Measurements from ENCODE around the gene MOB1B. TPM values are rescaled to one million over a fixed set of nuclear protein-coding genes. Genes with fewer than 3 reads are reported as not detected.

MOB1B gene
- 21.7 TPM for polyA plus RNA-seq (2013, experiment 1 of 4)
- polyA plus RNA-seq (2013, experiment 2 of 4), result 24.9 TPM
- 20.9 TPM for polyA plus RNA-seq (2013, experiment 3 of 4)
- polyA plus RNA-seq (2013, experiment 4 of 4), result 21.5 TPM

- Histone ChIP-seq H3K4me3 (ENCODE audit: insufficient read depth, low read depth, low read length) (peak within 1 kb of the TSS; percentile 96), H3K27me3 (ENCODE audit: control insufficient read depth, insufficient read depth, low read length, poor library complexity, severe bottlenecking) (no peaks in the 10 kb centered on the region), H3K4me1 (ENCODE audit: control insufficient read depth, insufficient read depth, low read length) (no peaks in the 10 kb centered on the region), H3K36me3 (ENCODE audit: control insufficient read depth, insufficient read depth, low read length) (peaks cover 5% of the 10 kb centered on the region), H3K27ac (ENCODE audit: insufficient read depth, low read depth, low read length, poor library complexity, severe bottlenecking) (peak within 1 kb of the TSS; percentile 64), H3K9me3 (ENCODE audit: control insufficient read depth, low read length) (no peaks in the 10 kb centered on the region)
- 0% methylated on average over 47 of the region's 47 CpGs for WGBS, 2 experiments
Measured at GRCh38 chr4:70901984-70902576, at the start of gene MOB1B. Gene MOB1B, plus strand, starts transcription at chr4:70902369. Its CDS starts 168 bp downstream, at chr4:70902537.

GRCh38 chr4:70855464-70855863 is 46.7 kb upstream of the MOB1B start:
- no peak overlapping the region for H3K4me3 ChIP-seq (ENCODE audit: insufficient read depth, low read depth, low read length)
- H3K27me3 ChIP-seq (ENCODE audit: control insufficient read depth, insufficient read depth, low read length, poor library complexity, severe bottlenecking), result no peaks in the 10 kb centered on the region
- H3K27ac ChIP-seq (ENCODE audit: insufficient read depth, low read depth, low read length, poor library complexity, severe bottlenecking), result no peak overlapping the region
- H3K9me3 ChIP-seq (ENCODE audit: control insufficient read depth, low read length), result no peaks in the 10 kb centered on the region
- no peaks in the 10 kb centered on the region for H3K36me3 ChIP-seq (ENCODE audit: control insufficient read depth, insufficient read depth, low read length)
- 90 to 98% methylated on average over 2 of the region's 2 CpGs for WGBS, 2 experiments
- no peaks in the 10 kb centered on the region for H3K4me1 ChIP-seq (ENCODE audit: control insufficient read depth, insufficient read depth, low read length)

- Histone ChIP-seq H3K4me3 (ENCODE audit: insufficient read depth, low read depth, low read length) (no peak overlapping the region), H3K4me1 (ENCODE audit: control insufficient read depth, insufficient read depth, low read length) (no peaks in the 10 kb centered on the region), H3K36me3 (ENCODE audit: control insufficient read depth, insufficient read depth, low read length) (no peaks in the 10 kb centered on the region), H3K27ac (ENCODE audit: insufficient read depth, low read depth, low read length, poor library complexity, severe bottlenecking) (no peak overlapping the region), H3K27me3 (ENCODE audit: control insufficient read depth, insufficient read depth, low read length, poor library complexity, severe bottlenecking) (no peaks in the 10 kb centered on the region), H3K9me3 (ENCODE audit: control insufficient read depth, low read length) (no peaks in the 10 kb centered on the region)
- 75 to 77% methylated on average over 4 of the region's 4 CpGs for WGBS, 2 experiments
Measured at GRCh38 chr4:70858454-70858853, 43.7 kb upstream of the MOB1B start.

- Histone ChIP-seq H3K9me3 (ENCODE audit: control insufficient read depth, low read length) (no peaks in the 10 kb centered on the region), H3K36me3 (ENCODE audit: control insufficient read depth, insufficient read depth, low read length) (no peaks in the 10 kb centered on the region), H3K4me1 (ENCODE audit: control insufficient read depth, insufficient read depth, low read length) (no peaks in the 10 kb centered on the region), H3K27ac (ENCODE audit: insufficient read depth, low read depth, low read length, poor library complexity, severe bottlenecking) (no peak overlapping the region), H3K4me3 (ENCODE audit: insufficient read depth, low read depth, low read length) (no peak overlapping the region), H3K27me3 (ENCODE audit: control insufficient read depth, insufficient read depth, low read length, poor library complexity, severe bottlenecking) (no peaks in the 10 kb centered on the region)
- WGBS, 2 experiments, result 83 to 96% methylated on average over 1 of the region's 1 CpG
Measured at GRCh38 chr4:70859066-70859465, 43.1 kb upstream of the MOB1B start.

- Histone ChIP-seq H3K4me3 (ENCODE audit: insufficient read depth, low read depth, low read length) (no peak overlapping the region), H3K36me3 (ENCODE audit: control insufficient read depth, insufficient read depth, low read length) (no peaks in the 10 kb centered on the region), H3K27ac (ENCODE audit: insufficient read depth, low read depth, low read length, poor library complexity, severe bottlenecking) (no peak overlapping the region), H3K9me3 (ENCODE audit: control insufficient read depth, low read length) (no peaks in the 10 kb centered on the region), H3K4me1 (ENCODE audit: control insufficient read depth, insufficient read depth, low read length) (no peaks in the 10 kb centered on the region), H3K27me3 (ENCODE audit: control insufficient read depth, insufficient read depth, low read length, poor library complexity, severe bottlenecking) (no peaks in the 10 kb centered on the region)
- whole genome bisulfite sequencing, 2 experiments, result 78 to 79% methylated on average over 6 of the region's 6 CpGs
Measured at GRCh38 chr4:70863099-70863790, 38.9 kb upstream of the MOB1B start.

- Histone ChIP-seq H3K27me3 (ENCODE audit: control insufficient read depth, insufficient read depth, low read length, poor library complexity, severe bottlenecking) (no peaks in the 10 kb centered on the region), H3K4me3 (ENCODE audit: insufficient read depth, low read depth, low read length) (no peak overlapping the region), H3K4me1 (ENCODE audit: control insufficient read depth, insufficient read depth, low read length) (no peaks in the 10 kb centered on the region), H3K9me3 (ENCODE audit: control insufficient read depth, low read length) (no peaks in the 10 kb centered on the region), H3K27ac (ENCODE audit: insufficient read depth, low read depth, low read length, poor library complexity, severe bottlenecking) (no peak overlapping the region), H3K36me3 (ENCODE audit: control insufficient read depth, insufficient read depth, low read length) (no peaks in the 10 kb centered on the region)
Measured at GRCh38 chr4:70868778-70869177, 33.4 kb upstream of the MOB1B start.

GRCh38 chr4:70873216-70873615 is 29.0 kb upstream of the MOB1B start:
- Histone ChIP-seq H3K27me3 (ENCODE audit: control insufficient read depth, insufficient read depth, low read length, poor library complexity, severe bottlenecking) (no peaks in the 10 kb centered on the region), H3K36me3 (ENCODE audit: control insufficient read depth, insufficient read depth, low read length) (no peaks in the 10 kb centered on the region)
- 90 to 97% methylated on average over 3 of the region's 3 CpGs for WGBS, 2 experiments

GRCh38 chr4:70874268-70875156 is 27.7 kb upstream of the MOB1B start:
- Histone ChIP-seq H3K9me3 (ENCODE audit: control insufficient read depth, low read length) (no peaks in the 10 kb centered on the region), H3K27me3 (ENCODE audit: control insufficient read depth, insufficient read depth, low read length, poor library complexity, severe bottlenecking) (no peaks in the 10 kb centered on the region), H3K36me3 (ENCODE audit: control insufficient read depth, insufficient read depth, low read length) (no peaks in the 10 kb centered on the region), H3K4me3 (ENCODE audit: insufficient read depth, low read depth, low read length) (no peak overlapping the region), H3K4me1 (ENCODE audit: control insufficient read depth, insufficient read depth, low read length) (no peaks in the 10 kb centered on the region), H3K27ac (ENCODE audit: insufficient read depth, low read depth, low read length, poor library complexity, severe bottlenecking) (no peak overlapping the region)
- WGBS, 2 experiments, result 93 to 96% methylated on average over 18 to 19 of the region's 19 CpGs

More at GRCh38 chr4:70873216-70873615, 29.0 kb upstream of the MOB1B start:
- Histone ChIP-seq H3K4me1 (ENCODE audit: control insufficient read depth, insufficient read depth, low read length) (no peaks in the 10 kb centered on the region), H3K4me3 (ENCODE audit: insufficient read depth, low read depth, low read length) (no peak overlapping the region), H3K27ac (ENCODE audit: insufficient read depth, low read depth, low read length, poor library complexity, severe bottlenecking) (no peak overlapping the region), H3K9me3 (ENCODE audit: control insufficient read depth, low read length) (no peaks in the 10 kb centered on the region)

GRCh38 chr4:70877556-70877955 is 24.6 kb upstream of the MOB1B start:
- Histone ChIP-seq H3K4me3 (ENCODE audit: insufficient read depth, low read depth, low read length) (no peak overlapping the region), H3K36me3 (ENCODE audit: control insufficient read depth, insufficient read depth, low read length) (no peaks in the 10 kb centered on the region), H3K9me3 (ENCODE audit: control insufficient read depth, low read length) (no peaks in the 10 kb centered on the region), H3K27me3 (ENCODE audit: control insufficient read depth, insufficient read depth, low read length, poor library complexity, severe bottlenecking) (no peaks in the 10 kb centered on the region), H3K4me1 (ENCODE audit: control insufficient read depth, insufficient read depth, low read length) (no peaks in the 10 kb centered on the region), H3K27ac (ENCODE audit: insufficient read depth, low read depth, low read length, poor library complexity, severe bottlenecking) (no peak overlapping the region)
- 92 to 93% methylated on average over 2 to 3 of the region's 3 CpGs for WGBS, 2 experiments

- Histone ChIP-seq H3K27me3 (ENCODE audit: control insufficient read depth, insufficient read depth, low read length, poor library complexity, severe bottlenecking) (no peaks in the 10 kb centered on the region), H3K9me3 (ENCODE audit: control insufficient read depth, low read length) (no peaks in the 10 kb centered on the region), H3K4me3 (ENCODE audit: insufficient read depth, low read depth, low read length) (no peak overlapping the region), H3K27ac (ENCODE audit: insufficient read depth, low read depth, low read length, poor library complexity, severe bottlenecking) (no peak overlapping the region), H3K4me1 (ENCODE audit: control insufficient read depth, insufficient read depth, low read length) (no peaks in the 10 kb centered on the region), H3K36me3 (ENCODE audit: control insufficient read depth, insufficient read depth, low read length) (no peaks in the 10 kb centered on the region)
- 81 to 100% methylated on average over 1 to 2 of the region's 3 CpGs for WGBS, 2 experiments
Measured at GRCh38 chr4:70880739-70881138, 21.4 kb upstream of the MOB1B start.

All from ectodermal cell (in vitro differentiated cells).